ENCODE results near the gene PLA2G4C.

Gene PLA2G4C

GRCh38 chr19:48053076-48053475 lies 57.5 kb downstream of the PLA2G4C start:
- no peak for DNase-seq

GRCh38 chr19:48051335-48052033 lies 59.1 kb downstream of the PLA2G4C start:
- DNase-seq: no peak

- no peak for DNase-seq
Observed at GRCh38 chr19:48044561-48044960, 66.1 kb downstream of the PLA2G4C start.

GRCh38 chr19:48043675-48044258 lies 66.8 kb downstream of the PLA2G4C start, which contains the start of gene CABP5:
Gene CABP5 (minus strand): TSS chr19:48044079. CDS start chr19:48043922, 157 bp downstream.
- no peak for DNase-seq

GRCh38 chr19:48041877-48042580 lies 68.6 kb downstream of the PLA2G4C start:
- no peak for DNase-seq

- DNase-seq: no peak
Observed at GRCh38 chr19:48036765-48037164, 73.9 kb downstream of the PLA2G4C start.

GRCh38 chr19:48033604-48034003 lies 77.0 kb downstream of the PLA2G4C start:
- no peak for DNase-seq

- no peak for DNase-seq
Observed at GRCh38 chr19:48030073-48030472, 80.5 kb downstream of the PLA2G4C start.

- DNase-seq: no peak
Observed at GRCh38 chr19:48029431-48029830, 81.2 kb downstream of the PLA2G4C start.

- DNase-seq: no peak
Observed at GRCh38 chr19:48025480-48025879, 85.1 kb downstream of the PLA2G4C start.

GRCh38 chr19:48023518-48023917 lies 87.1 kb downstream of the PLA2G4C start:
- DNase-seq: no peak

GRCh38 chr19:48023011-48023410 lies 87.6 kb downstream of the PLA2G4C start:
- no peak for DNase-seq

- DNase-seq: no peak
Observed at GRCh38 chr19:48020686-48021085, 89.9 kb downstream of the PLA2G4C start.

GRCh38 chr19:48010932-48011758 lies 99.5 kb downstream of the PLA2G4C start:
- DNase-seq: no peak

GRCh38 chr19:48006762-48007161 lies 103.9 kb downstream of the PLA2G4C start:
- peak; percentile 20 to 23 for DNase-seq

GRCh38 chr19:48004236-48004635 lies 106.4 kb downstream of the PLA2G4C start:
- no peak for DNase-seq

- no peak for DNase-seq
Observed at GRCh38 chr19:48000846-48001245, 109.8 kb downstream of the PLA2G4C start.

- no peak for DNase-seq
Observed at GRCh38 chr19:47998800-47999199, 111.8 kb downstream of the PLA2G4C start.

Measured in activated T-cell treated with anti-CD3 and anti-CD28 coated beads, Interleukin-2, amount 50 U/mL, for 48 hours (primary cell).